BLaER1 treated with 17β-estradiol and CSF1 and Interleukin-3, amounts not matched to agents 10 nM and 100 nM (cell line): ENCODE measurements around the gene FBLN1.
"Not testable (repeated sequence)": the region's sequence is repeated elsewhere in the genome, so short reads cannot be mapped to it uniquely, and the experiment has no call there.

Experiments
- H3K27ac ChIP-seq, 11 experiments: shearing (Covaris generic); formaldehyde crosslinking; 2 replicates each; pipeline ENCODE4 v1.8.1; 2022
- H3K27me3 ChIP-seq, 11 experiments: shearing (Covaris generic); formaldehyde crosslinking; 2 replicates each; pipeline ENCODE4 v1.8.1; 2022
- H3K36me3 ChIP-seq, 11 experiments: shearing (Covaris generic); formaldehyde crosslinking; 2 replicates each; pipeline ENCODE4 v1.8.1; 2022
- H3K4me1 ChIP-seq, 10 experiments: shearing (Covaris generic); formaldehyde crosslinking; 2 replicates each; pipeline ENCODE4 v1.8.1; 2022
- H3K4me2 ChIP-seq, 11 experiments: shearing (Covaris generic); formaldehyde crosslinking; 2 replicates each; pipeline ENCODE4 v1.8.1; 2022
- H3K4me3 ChIP-seq, 10 experiments: shearing (Covaris generic); formaldehyde crosslinking; 2 replicates each; pipeline ENCODE4 v1.8.1; 2022
- H3K9ac ChIP-seq, 11 experiments: shearing (Covaris generic); formaldehyde crosslinking; 2 replicates each; pipeline ENCODE4 v1.8.1; 2022
- H3K9me3 ChIP-seq, 11 experiments: shearing (Covaris generic); formaldehyde crosslinking; replicated peaks in 1 of 11; 2 replicates each; pipeline ENCODE4 v1.8.1; 2022
- H4K20me1 ChIP-seq, 11 experiments: shearing (Covaris generic); formaldehyde crosslinking; 2 replicates each; pipeline ENCODE4 v1.8.1; 2022
- Cebpa-rat ChIP-seq, 11 experiments: shearing (Covaris generic); IDR thresholded peaks; 2 replicates each; pipeline ENCODE4 v1.8.1; 2022

FBLN1 gene

GRCh38 chr22:45587638-45588505 lies 85.2 kb downstream of the FBLN1 start:
- H4K20me1 ChIP-seq, result peaks cover 0 to 8% (median 0%) of the 10 kb centered on the region in 11 experiments; a peak in 5 of 22 replicates
- no peaks in the 10 kb centered on the region for H3K9me3 ChIP-seq
- peak overlapping the region in 6 of 11 experiments; percentile 5 to 50 (median 20); a peak in 5 of 22 replicates for H3K4me2 ChIP-seq
- peaks cover 26 to 62% (median 47%) of the 10 kb centered on the region in 10 experiments for H3K4me1 ChIP-seq
- H3K27ac ChIP-seq, result no peak overlapping the region
- H3K27me3 ChIP-seq, result peaks cover 0 to 21% (median 12%) of the 10 kb centered on the region in 11 experiments; a peak in 12 of 22 replicates
- no peak overlapping the region for H3K4me3 ChIP-seq
- no peak for TF ChIP-seq Cebpa-rat (IDR thresholded peaks at IDR 0.05)
- no peaks in the 10 kb centered on the region; a peak in 1 of 22 replicates for H3K36me3 ChIP-seq
- no peak overlapping the region for H3K9ac ChIP-seq

- Histone ChIP-seq H3K27ac (no peak overlapping the region), H3K36me3 (peaks cover 0 to 9% (median 0%) of the 10 kb centered on the region in 11 experiments; a peak in 6 of 22 replicates), H4K20me1 (peaks cover 0 to 6% (median 0%) of the 10 kb centered on the region in 11 experiments; a peak in 3 of 22 replicates), H3K9ac (no peak overlapping the region), H3K4me1 (peaks cover 15 to 45% (median 30%) of the 10 kb centered on the region in 10 experiments; a peak in 19 of 20 replicates), H3K4me2 (no peak overlapping the region), H3K4me3 (no peak overlapping the region), H3K9me3 (no peaks in the 10 kb centered on the region), H3K27me3 (peaks cover 0 to 21% (median 12%) of the 10 kb centered on the region in 11 experiments; a peak in 12 of 22 replicates)
- TF ChIP-seq Cebpa-rat (IDR thresholded peaks at IDR 0.05), result no peak
Observed at GRCh38 chr22:45589556-45589955, 86.9 kb downstream of the FBLN1 start.

DNA sequence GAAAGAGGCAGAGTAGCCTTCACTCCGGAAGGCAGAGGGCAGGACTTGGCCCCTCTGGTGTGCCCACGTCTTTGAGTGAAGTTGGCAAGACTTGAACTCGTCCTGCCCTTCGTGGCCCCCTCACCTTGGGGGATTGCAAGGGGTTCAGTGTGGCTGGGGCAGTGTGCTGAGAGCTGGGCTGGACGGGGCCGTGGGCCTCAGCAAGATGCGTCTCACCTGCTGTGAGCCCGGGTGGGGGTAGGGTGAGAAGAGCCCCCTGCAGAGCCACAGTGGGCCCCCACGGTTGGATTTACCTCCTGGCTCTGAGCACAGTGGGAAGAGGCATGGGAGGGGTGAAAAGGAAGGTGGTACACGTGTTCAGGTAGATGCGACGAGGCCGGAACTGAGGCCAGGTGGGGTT lies 87.6 kb downstream of the FBLN1 start:
- Histone ChIP-seq H3K9ac (no peak overlapping the region), H3K4me2 (no peak overlapping the region), H3K4me3 (no peak overlapping the region), H3K36me3 (peaks cover 0 to 9% (median 0%) of the 10 kb centered on the region in 11 experiments; a peak in 6 of 22 replicates), H3K9me3 (no peaks in the 10 kb centered on the region), H3K27ac (no peak overlapping the region), H3K4me1 (peaks cover 15 to 38% (median 26%) of the 10 kb centered on the region in 10 experiments; a peak in 19 of 20 replicates), H4K20me1 (peaks cover 0 to 6% (median 0%) of the 10 kb centered on the region in 11 experiments; a peak in 2 of 22 replicates), H3K27me3 (peaks cover 0 to 18% (median 12%) of the 10 kb centered on the region in 11 experiments; a peak in 12 of 22 replicates)
- TF ChIP-seq Cebpa-rat (IDR thresholded peaks at IDR 0.05), result no peak

DNA sequence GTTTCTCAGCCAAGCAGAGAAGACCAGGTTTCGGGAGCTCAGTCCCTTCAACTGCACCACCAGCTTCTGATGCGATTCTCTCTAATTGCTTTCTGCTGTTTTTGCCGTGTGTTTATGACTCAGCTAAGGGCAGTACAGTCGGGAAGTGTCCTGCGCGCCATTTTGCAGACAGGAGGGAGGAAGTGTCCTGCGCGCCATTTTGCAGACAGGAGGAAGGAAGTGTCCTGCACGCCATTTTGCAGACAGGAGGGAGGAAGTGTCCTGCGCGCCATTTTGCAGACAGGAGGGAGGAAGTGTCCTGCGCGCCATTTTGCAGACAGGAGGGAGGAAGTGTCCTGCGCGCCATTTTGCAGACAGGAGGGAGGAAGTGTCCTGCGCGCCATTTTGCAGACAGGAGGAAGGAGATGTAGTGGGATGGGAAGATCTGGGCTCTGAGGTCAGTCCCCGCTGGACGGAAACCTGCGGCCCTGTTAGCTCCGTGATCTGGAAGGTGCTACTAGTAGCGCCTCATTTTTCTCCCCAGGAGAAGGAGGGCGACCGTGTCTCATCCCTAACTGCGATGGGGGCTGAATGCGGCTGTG lies 89.0 kb downstream of the FBLN1 start:
- Histone ChIP-seq H3K4me1 (peaks cover 2 to 24% (median 19%) of the 10 kb centered on the region in 10 experiments; a peak in 17 of 20 replicates), H3K4me2 (peak overlapping the region in 2 of 11 experiments; percentile 29 to 43; a peak in 3 of 22 replicates)
- H3K36me3 ChIP-seq, H3K27ac ChIP-seq, H3K27me3 ChIP-seq, H3K9me3 ChIP-seq, H4K20me1 ChIP-seq, H3K4me3 ChIP-seq, H3K9ac ChIP-seq: not testable (repeated sequence)

DNA sequence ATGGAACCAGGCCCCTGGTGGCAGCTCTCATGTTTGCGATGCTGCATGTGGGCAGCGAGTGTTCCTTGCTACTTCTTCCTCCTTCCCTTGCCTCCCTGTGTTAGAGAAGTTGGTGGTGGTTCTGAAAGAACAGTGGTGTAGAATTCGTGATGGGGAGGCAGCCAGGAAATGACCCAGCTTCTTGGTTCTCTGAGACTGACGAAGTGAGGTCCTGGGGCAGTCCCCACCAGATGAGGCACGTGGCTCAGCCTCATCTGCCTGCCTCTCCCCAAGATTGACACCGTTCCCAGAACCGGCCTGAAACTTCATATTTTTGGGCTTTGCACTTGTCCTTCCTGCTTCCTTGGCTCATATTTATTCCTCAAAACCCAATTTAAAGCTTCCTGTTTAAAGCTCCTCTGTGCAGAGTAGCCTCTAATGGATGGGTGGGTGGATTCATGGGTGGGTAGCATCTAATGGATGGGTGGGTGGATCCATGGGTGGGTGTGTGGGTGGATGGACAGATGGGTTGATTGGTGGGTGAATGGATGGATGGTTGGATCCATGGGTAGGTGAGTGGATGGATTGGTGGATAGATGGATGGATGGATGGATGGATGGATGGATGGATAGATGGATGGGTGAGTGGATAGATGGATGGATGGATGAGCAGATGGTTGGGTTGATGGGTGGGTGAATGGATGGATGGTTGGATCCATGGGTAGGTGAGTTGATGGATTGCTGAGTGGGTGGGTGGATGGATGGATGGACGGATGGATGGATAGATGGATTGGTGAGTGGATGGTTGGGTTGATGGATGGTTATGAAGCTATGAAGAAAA lies 91.6 kb downstream of the FBLN1 start:
- Histone ChIP-seq H3K4me1 (peaks cover 0 to 14% (median 10%) of the 10 kb centered on the region in 10 experiments; a peak in 9 of 20 replicates), H4K20me1 (no peaks in the 10 kb centered on the region), H3K36me3 (peaks cover 0 to 9% (median 0%) of the 10 kb centered on the region in 11 experiments; a peak in 6 of 22 replicates), H3K4me3 (no peak overlapping the region), H3K9me3 (no peaks in the 10 kb centered on the region), H3K4me2 (no peak overlapping the region), H3K9ac (no peak overlapping the region), H3K27me3 (no peaks in the 10 kb centered on the region), H3K27ac (no peak overlapping the region)
- no peak for TF ChIP-seq Cebpa-rat (IDR thresholded peaks at IDR 0.05)

DNA sequence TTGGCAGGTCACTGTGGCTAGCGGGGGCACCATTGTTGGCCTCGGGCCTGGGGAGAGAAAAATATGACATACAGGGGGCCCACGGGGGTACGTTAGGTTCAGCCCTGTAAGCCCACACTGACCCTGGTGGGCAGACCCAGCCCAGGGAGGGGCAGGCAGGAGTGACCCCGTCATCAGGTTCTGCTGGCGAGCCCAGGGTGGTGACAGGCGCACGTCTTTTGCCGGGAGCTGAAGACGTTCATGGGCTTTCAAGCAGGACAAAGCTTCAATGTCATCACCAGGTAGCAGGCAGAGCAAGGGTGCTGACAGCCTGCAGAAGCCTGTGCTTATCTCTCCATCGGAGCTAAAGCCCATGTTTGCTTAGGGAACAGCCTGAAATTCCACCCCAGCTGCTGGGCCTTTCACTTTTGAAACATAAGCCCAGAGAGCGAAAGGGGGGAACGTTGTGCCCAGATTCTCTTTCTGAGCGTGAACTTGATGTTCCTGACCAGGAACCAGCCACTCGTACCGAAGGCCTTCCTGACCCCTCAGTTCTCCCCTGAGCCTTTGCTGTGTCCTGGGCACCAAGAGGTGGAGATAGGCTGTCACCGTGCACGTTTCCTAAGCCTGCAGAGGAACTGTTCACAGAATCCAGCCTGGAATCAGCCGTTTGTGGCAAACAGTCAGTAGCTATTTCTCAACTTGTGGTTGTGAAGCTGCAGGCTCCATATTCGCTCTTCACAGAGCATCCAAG lies 94.9 kb downstream of the FBLN1 start:
- peaks cover 12 to 27% (median 20%) of the 10 kb centered on the region in 10 experiments for H3K4me1 ChIP-seq
- H3K4me2 ChIP-seq, result no peak overlapping the region
- no peaks in the 10 kb centered on the region for H3K27me3 ChIP-seq
- no peak overlapping the region for H3K9ac ChIP-seq
- peaks cover 0 to 9% (median 0%) of the 10 kb centered on the region in 11 experiments; a peak in 7 of 22 replicates for H3K36me3 ChIP-seq
- H4K20me1 ChIP-seq, result no peaks in the 10 kb centered on the region
- H3K9me3 ChIP-seq, result no peaks in the 10 kb centered on the region
- no peak for TF ChIP-seq Cebpa-rat (IDR thresholded peaks at IDR 0.05)
- H3K27ac ChIP-seq, result no peak overlapping the region
- no peak overlapping the region for H3K4me3 ChIP-seq

GRCh38 chr22:45598596-45599217 lies 96.0 kb downstream of the FBLN1 start:
- no peak for TF ChIP-seq Cebpa-rat (IDR thresholded peaks at IDR 0.05)
- H4K20me1 ChIP-seq, result no peaks in the 10 kb centered on the region
- no peaks in the 10 kb centered on the region for H3K27me3 ChIP-seq
- no peaks in the 10 kb centered on the region for H3K9me3 ChIP-seq
- no peak overlapping the region for H3K4me2 ChIP-seq
- H3K9ac ChIP-seq, result no peak overlapping the region
- H3K36me3 ChIP-seq, result peaks cover 0 to 3% (median 0%) of the 10 kb centered on the region in 11 experiments; a peak in 4 of 22 replicates
- H3K4me1 ChIP-seq, result peaks cover 23 to 37% (median 29%) of the 10 kb centered on the region in 10 experiments
- no peak overlapping the region for H3K4me3 ChIP-seq
- H3K27ac ChIP-seq, result no peak overlapping the region
